Right lobe of liver (tissue), 6 donors: Measurements from ENCODE around the gene RARG. TPM values are rescaled to one million over a fixed set of nuclear protein-coding genes. Genes with fewer than 3 reads are reported as not detected.
A peak's percentile ranks its signal among the peaks of the same experiment; 100 is the strongest.

Source experiments
- ATAC-seq, 4 donors: fragments of 200-7000 bp; cut with Tn5 transposase; one replicate each; pipeline ENCODE4 v1.9.1; 2020; ENCODE audit warnings: mild to moderate bottlenecking in 4 of 4, moderate library complexity in 4 of 4
- DNase-seq, 3 donors: peaks; one replicate each; pipeline ENCODE4 v3.0.0-alpha.2; 2020
- H3K27ac ChIP-seq, 3 donors: fragments of 200-600 bp; one replicate each; pipeline ENCODE4 v1.8.0; 2022
- H3K27me3 ChIP-seq, 2 donors: fragments of 200-600 bp; one replicate each; pipeline ENCODE4 v1.8.0; 2022
- H3K36me3 ChIP-seq, 4 donors: fragments of 200-600 bp; sonication (generic) in 1 of 4; one replicate each; pipeline versions ENCODE4 v1.5.1 to v1.8.0; 2017 to 2022; ENCODE audit warnings: control low read depth in 1 of 4
- H3K4me1 ChIP-seq, 4 donors: fragments of 200-600 bp; sonication (generic) in 1 of 4; one replicate each; pipeline versions ENCODE4 v1.5.1 to v1.8.0; 2017 to 2022; ENCODE audit warnings: control low read depth in 1 of 4
- H3K4me3 ChIP-seq, 3 donors: fragments of 200-600 bp; one replicate each; pipeline ENCODE4 v1.8.0; 2022
- H3K9me3 ChIP-seq, 4 donors: fragments of 200-600 bp; sonication (generic) in 1 of 4; one replicate each; pipeline versions ENCODE4 v1.5.1 to v1.8.0; 2017 to 2022; ENCODE audit warnings: control low read depth in 1 of 4
- POLR2A ChIP-seq: fragments of 450-650 bp; IDR thresholded peaks from one replicate; pipeline ENCODE4 v1.6.1; 2017; ENCODE audit warnings: antibody characterized with exemption, mild to moderate bottlenecking
- WGBS: methylation state at CpG from one replicate; pipeline ENCODE4 v1.1.6; 2018; ENCODE audit warnings: low coverage, low lambda C conversion rate; ENCODE audit not compliant: insufficient coverage; ENCODE audit errors: missing lambda C conversion rate; 5-methylcytosine and 5-hydroxymethylcytosine counted together
- intact Hi-C, 2 donors: fragments of 100-400 bp; cut with DNase I; formaldehyde crosslinking; loops; one replicate each; pipeline versions ENCODE4 v1.11.2 to v1.14.1; 2022
- total RNA-seq, 6 experiments: library from RNA; depleted of rRNA in 2 of 6; stranded (reverse); fragments of >200 nt in 2 of 6; fragmentation: NEBNext Ultra II Directional in 3 of 6; extraction: Animal tissue kit (Norgen Biotek cat#: 25700) in 3 of 6; gene quantifications; one replicate each; pipeline versions ENCODE4 v1.1.0 to v1.2.4, GENCODE V29; 2016 to 2023
- TF ChIP-seq, protein P1 (sequence below), 4 donors: fragments of 200-600 bp in 3 of 4; fragments of 450-650 bp in 1 of 4; IDR thresholded peaks; one replicate each; pipeline versions ENCODE4 v1.5.1 to v1.8.0; 2016 to 2022; ENCODE audit warnings: antibody characterized with exemption in 4 of 4, mild to moderate bottlenecking in 2 of 4
- donor health status: DM: no; HTN: yes; CAD: no.
- donor health status: DM: no; HTN: no; CAD: no.
- donor health status: DM: no; HTN: no; CAD: no.
- donor health status: DM: no; HTN: yes; CAD: no.
- donor health status: DM: no; HTN: yes; CAD: no.

Gene RARG
- total RNA-seq, 6 experiments from 2014 or later, result 1.9 to 2.4 (median 2.1) TPM

DNA sequence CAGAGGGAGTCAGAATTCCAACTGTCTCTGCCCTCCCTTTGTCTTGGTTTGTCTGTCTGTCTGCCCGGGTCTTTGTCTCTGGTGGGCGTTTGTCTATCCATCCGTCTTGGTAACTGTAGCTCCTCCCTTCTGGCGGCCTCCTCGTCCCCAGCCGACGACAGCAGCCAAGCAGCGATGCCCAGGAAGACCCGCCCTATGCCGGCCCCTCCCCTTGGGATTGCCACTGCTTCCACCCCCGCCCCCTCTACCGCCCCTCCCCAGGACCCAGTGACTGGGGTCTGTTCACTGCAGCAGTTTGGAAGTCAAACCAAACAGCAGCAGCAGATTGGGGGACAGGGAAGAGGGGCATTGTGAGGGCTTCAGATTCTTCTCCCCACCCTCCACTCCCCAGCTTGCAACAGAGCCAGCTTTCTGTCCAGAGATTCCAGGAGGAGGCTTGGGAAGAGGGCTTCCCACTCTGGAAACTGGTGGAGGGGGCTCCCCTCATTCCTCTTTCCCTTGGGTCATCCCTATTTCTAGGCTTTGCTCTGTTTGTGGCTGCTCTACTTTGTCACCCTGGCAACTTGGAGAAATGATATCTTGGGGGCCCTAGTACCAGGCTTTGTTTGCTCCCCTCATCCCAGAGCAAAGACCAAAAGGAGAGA is 2.4 kb upstream of the RARG start:
- no peak for ATAC-seq
- Histone ChIP-seq H3K4me1 (peaks cover 0 to 4% (median 0%) of the 10 kb centered on the region in 4 donors), H3K36me3 (no peaks in the 10 kb centered on the region), H3K4me3 (no peak overlapping the region), H3K27me3 (no peaks in the 10 kb centered on the region), H3K27ac (no peak overlapping the region), H3K9me3 (no peaks in the 10 kb centered on the region)
- peak in 1 of 3 donors; percentile 51 for DNase-seq
- no peak for TF ChIP-seq POLR2A
- TF ChIP-seq, protein P1, sequence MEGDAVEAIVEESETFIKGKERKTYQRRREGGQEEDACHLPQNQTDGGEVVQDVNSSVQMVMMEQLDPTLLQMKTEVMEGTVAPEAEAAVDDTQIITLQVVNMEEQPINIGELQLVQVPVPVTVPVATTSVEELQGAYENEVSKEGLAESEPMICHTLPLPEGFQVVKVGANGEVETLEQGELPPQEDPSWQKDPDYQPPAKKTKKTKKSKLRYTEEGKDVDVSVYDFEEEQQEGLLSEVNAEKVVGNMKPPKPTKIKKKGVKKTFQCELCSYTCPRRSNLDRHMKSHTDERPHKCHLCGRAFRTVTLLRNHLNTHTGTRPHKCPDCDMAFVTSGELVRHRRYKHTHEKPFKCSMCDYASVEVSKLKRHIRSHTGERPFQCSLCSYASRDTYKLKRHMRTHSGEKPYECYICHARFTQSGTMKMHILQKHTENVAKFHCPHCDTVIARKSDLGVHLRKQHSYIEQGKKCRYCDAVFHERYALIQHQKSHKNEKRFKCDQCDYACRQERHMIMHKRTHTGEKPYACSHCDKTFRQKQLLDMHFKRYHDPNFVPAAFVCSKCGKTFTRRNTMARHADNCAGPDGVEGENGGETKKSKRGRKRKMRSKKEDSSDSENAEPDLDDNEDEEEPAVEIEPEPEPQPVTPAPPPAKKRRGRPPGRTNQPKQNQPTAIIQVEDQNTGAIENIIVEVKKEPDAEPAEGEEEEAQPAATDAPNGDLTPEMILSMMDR (IDR thresholded peaks at IDR 0.05), result no peak
- intact Hi-C loops, result no loop called here
- 9% methylated on average over 9 of the region's 12 CpGs for WGBS

DNA sequence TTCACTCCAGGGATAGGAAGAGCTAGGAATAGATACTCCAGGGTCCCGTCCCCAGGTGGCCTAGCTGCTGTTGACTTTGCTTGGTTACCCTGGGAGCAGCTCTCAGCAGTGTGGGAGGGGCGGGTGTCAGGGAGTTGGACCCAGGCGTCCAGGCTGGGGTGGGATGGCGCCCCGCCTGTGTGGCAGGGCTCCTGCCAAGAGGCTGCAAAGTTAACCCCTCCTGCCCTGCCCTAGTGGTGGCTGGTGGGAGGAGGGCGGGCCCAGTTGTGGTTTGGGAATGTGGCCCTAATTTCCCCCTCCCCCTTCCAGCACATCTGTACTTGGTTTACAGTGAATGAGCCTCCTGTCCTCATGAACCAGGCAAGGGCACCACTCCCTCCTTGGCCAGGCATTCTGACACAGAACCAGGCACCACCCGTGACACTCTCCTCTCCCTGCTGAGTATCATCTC is 1.7 kb upstream of the RARG start:
- Histone ChIP-seq H3K9me3 (no peaks in the 10 kb centered on the region), H3K36me3 (no peaks in the 10 kb centered on the region), H3K4me1 (peaks cover 0 to 4% (median 0%) of the 10 kb centered on the region in 4 donors), H3K4me3 (no peak overlapping the region), H3K27me3 (no peaks in the 10 kb centered on the region), H3K27ac (no peak overlapping the region)
- 0% methylated on average over 1 of the region's 7 CpGs for WGBS
- ATAC-seq (no peak), DNase-seq (peak in 1 of 3 donors; percentile 38)
- no peak for TF ChIP-seq POLR2A
- TF ChIP-seq, protein P1 (IDR thresholded peaks at IDR 0.05), result no peak
- intact Hi-C loops, result no loop called here

DNA sequence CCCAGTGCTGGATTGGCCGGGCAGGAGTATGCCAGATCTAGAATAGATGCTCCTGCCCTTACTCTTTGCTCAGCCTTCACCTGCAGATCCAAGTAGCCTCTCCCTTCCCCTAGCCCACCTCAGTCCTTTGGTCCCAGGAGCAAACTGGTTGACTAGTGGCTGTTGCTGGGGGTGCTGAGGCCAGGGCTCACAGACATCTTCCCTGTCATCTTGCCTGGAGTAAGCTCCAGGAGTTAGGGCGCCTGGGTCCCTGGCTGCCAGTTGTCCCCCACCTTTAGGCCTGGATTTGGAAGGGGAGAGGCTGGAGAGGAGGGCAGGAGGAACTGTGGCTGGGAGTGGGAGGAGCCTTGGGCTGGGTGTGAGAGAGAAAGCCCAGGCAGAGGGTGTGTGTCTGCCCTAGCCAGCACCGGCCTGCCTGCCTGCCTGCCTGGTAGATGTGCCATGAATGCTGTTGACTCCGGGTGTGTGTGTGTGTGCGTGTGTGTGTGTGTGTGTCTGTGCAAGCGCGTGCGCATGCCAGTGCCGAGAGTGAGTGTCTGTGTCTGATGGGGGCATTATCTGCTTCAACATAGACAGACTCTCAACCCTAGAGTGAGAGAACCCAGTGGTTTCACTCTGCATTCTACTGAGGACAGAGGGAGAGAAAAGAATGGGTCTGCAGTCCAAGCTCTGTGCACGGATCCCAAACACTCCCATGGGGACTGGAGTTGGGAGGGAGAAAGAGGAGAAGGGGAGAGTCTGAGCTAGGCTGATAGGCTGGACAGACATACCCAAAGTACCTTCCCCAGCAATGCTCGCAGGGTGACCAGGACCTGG is 845 bp upstream of the RARG start:
- Histone ChIP-seq H3K9me3 (no peaks in the 10 kb centered on the region), H3K4me1 (peaks cover 0 to 4% (median 0%) of the 10 kb centered on the region in 4 donors), H3K27me3 (no peaks in the 10 kb centered on the region), H3K36me3 (no peaks in the 10 kb centered on the region), H3K4me3 (peak overlapping the region in 2 of 3 donors; percentile 37 to 43), H3K27ac (peak overlapping the region in 1 of 3 donors; percentile 29)
- intact Hi-C loops, result no loop called here
- peak; percentile 46 to 59 (median 52) for ATAC-seq
- 29% methylated on average over 3 of the region's 11 CpGs for WGBS
- peak in 1 of 3 donors; percentile 49 for DNase-seq
- TF ChIP-seq POLR2A, result no peak
- TF ChIP-seq, protein P1 (IDR thresholded peaks at IDR 0.05), result no peak

DNA sequence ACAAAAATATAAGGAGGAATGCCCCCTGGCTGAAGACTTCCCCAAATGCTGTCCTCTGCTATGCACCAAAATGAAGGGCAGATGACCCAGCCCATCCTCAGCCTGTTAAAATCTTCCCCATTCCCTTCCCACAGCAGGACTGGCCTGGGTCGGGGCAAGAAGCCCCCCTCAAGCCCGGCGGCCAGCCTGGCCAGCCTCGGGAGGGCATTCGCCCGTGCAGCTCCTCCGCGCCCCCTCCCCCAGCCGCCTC is 413 bp downstream of the RARG start:
- intact Hi-C loops, result no loop called here
- Histone ChIP-seq H3K27me3 (no peaks in the 10 kb centered on the region), H3K27ac (peak overlapping the region in 2 of 3 donors; percentile 1 to 3), H3K9me3 (no peaks in the 10 kb centered on the region), H3K4me3 (peak overlapping the region; percentile 37 to 44 (median 43)), H3K36me3 (no peaks in the 10 kb centered on the region), H3K4me1 (peaks cover 0 to 4% (median 0%) of the 10 kb centered on the region in 4 donors)
- no peak for TF ChIP-seq POLR2A
- TF ChIP-seq, protein P1 (IDR thresholded peaks at IDR 0.05), result no peak
- peak in 1 of 4 donors; percentile 6 for ATAC-seq
- WGBS, result 17% methylated on average over 1 of the region's 9 CpGs
- peak in 1 of 3 donors; percentile 15 for DNase-seq
